Activated CD4-positive, CD25-positive, alpha-beta regulatory T cell (primary cell): Measurements from ENCODE around the gene SLC25A36.
A peak's percentile ranks its signal among the peaks of the same experiment; 100 is the strongest.

Experiments
- DNase-seq, 4 experiments: peaks; one replicate each; lab custom pipeline; 2025; lab: John Stamatoyannopoulos, UW

Gene SLC25A36

GRCh38 chr3:140941434-140942220, at the start of gene SLC25A36:
SLC25A36 (plus strand) TSS chr3:140941836; CDS start chr3:140942055, 219 bp downstream.
- DNase-seq: peak; percentile 86 to 92 (median 90)

GRCh38 chr3:140896997-140897396, 44.6 kb upstream of the SLC25A36 start:
- DNase-seq: no peak

- DNase-seq: no peak
Observed at GRCh38 chr3:140898340-140899180, 43.1 kb upstream of the SLC25A36 start.

GRCh38 chr3:140899363-140899762, 42.3 kb upstream of the SLC25A36 start:
- no peak for DNase-seq

GRCh38 chr3:140902791-140903190, 38.8 kb upstream of the SLC25A36 start:
- no peak for DNase-seq

GRCh38 chr3:140903196-140903595, 38.4 kb upstream of the SLC25A36 start:
- DNase-seq: no peak

GRCh38 chr3:140904521-140904920, 37.1 kb upstream of the SLC25A36 start:
- no peak for DNase-seq

GRCh38 chr3:140905559-140905958, 36.1 kb upstream of the SLC25A36 start:
- DNase-seq: no peak

- DNase-seq: no peak
Observed at GRCh38 chr3:140906785-140907184, 34.9 kb upstream of the SLC25A36 start.

- no peak for DNase-seq
Observed at GRCh38 chr3:140910860-140911259, 30.8 kb upstream of the SLC25A36 start.

GRCh38 chr3:140911822-140912221, 29.8 kb upstream of the SLC25A36 start:
- no peak for DNase-seq

GRCh38 chr3:140913728-140914127, 27.9 kb upstream of the SLC25A36 start:
- DNase-seq: no peak

GRCh38 chr3:140914384-140914945, 27.2 kb upstream of the SLC25A36 start:
- DNase-seq: no peak

GRCh38 chr3:140916603-140917002, 25.0 kb upstream of the SLC25A36 start:
- DNase-seq: no peak

GRCh38 chr3:140917772-140918171, 23.9 kb upstream of the SLC25A36 start:
- no peak for DNase-seq

- DNase-seq: no peak
Observed at GRCh38 chr3:140920029-140920428, 21.6 kb upstream of the SLC25A36 start.

GRCh38 chr3:140922634-140923033, 19.0 kb upstream of the SLC25A36 start:
- DNase-seq: no peak

GRCh38 chr3:140924097-140924873, 17.4 kb upstream of the SLC25A36 start:
- DNase-seq: no peak

GRCh38 chr3:140927279-140928069, 14.2 kb upstream of the SLC25A36 start:
- no peak for DNase-seq

GRCh38 chr3:140929446-140929845, 12.2 kb upstream of the SLC25A36 start:
- DNase-seq: no peak

- DNase-seq: no peak
Observed at GRCh38 chr3:140931016-140931454, 10.6 kb upstream of the SLC25A36 start.
